ENCODE results near the gene GCNT2.
"Not testable (repeated sequence)": the region's sequence is repeated elsewhere in the genome, so short reads cannot be mapped to it uniquely, and the experiment has no call there.

GRCh38 chr6:10486944-10487588, 34.1 kb upstream of the GCNT2 start:
- TF ChIP-seq CTCF (conservative IDR thresholded peaks at IDR 0.05; ENCODE audit: low read depth, low read length); EZH2 (IDR thresholded peaks at IDR 0.05; ENCODE audit: borderline replicate concordance, low read depth, low read length, poor library complexity, severe bottlenecking): not testable (repeated sequence)
